HG03575 (cell line): Measurements from ENCODE around the gene MTX1.

ENCODE experiments used
- ATAC-seq: cut with Tn5 transposase; IDR thresholded peaks from one replicate; pipeline ENCODE4 v1.9.1; 2021; ENCODE audit not compliant: unreplicated experiment, insufficient number of reproducible peaks, low FRiP score; ENCODE audit errors: extremely low read depth

The MTX1 gene

DNA sequence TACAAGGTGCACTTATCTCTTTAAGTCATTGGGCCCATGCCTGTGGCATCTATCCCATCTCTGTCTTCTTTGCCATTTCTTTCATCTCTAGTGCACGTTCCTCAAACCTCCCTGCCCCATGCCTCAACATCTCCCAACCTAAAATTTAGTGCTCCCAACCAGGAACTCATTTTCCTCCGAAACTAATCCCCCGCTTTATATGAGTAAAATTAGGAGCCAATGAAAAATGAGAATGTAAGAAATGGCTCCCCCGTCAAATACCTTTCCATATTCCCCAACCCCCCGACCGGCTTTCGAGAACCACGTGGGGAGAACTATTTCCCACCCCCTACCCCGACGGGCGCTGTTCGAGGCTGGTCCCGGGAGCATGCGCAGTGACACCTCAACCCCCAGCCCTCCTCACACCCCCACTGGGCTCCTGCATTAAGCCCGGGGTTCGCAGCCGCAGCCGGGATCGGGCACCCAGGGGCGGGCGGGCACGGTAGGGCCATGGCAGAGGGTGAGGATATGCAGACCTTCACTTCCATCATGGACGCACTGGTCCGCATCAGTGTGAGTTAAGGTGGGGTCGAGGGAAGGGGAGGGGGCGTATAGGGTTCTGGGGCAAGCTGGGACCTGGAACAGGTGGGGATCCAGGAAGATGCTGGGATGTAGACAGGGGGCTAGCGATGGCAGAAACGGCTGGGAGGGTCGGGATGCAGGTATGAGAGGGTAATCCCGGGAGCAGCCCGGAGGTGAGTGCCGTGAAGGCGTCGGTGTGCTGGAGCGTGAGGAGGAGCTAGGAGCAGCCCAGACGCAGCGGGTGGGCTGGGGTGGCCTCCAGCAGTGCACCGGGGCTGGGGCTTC lies 34.8 kb upstream of the MTX1 start, which contains the start of gene TRIM46:
TRIM46 (plus strand) TSS at position 372 of the 846 bp plus-strand sequence; CDS start at position 490, 118 bp downstream.
- ATAC-seq = no peak

GRCh38 chr1:155174324-155175280 lies 33.9 kb upstream of the MTX1 start:
- no peak for ATAC-seq

GRCh38 chr1:155175281-155175926 lies 33.1 kb upstream of the MTX1 start:
- no peak for ATAC-seq

GRCh38 chr1:155175927-155176371 lies 32.5 kb upstream of the MTX1 start:
- no peak for ATAC-seq

GRCh38 chr1:155176544-155177071 lies 31.9 kb upstream of the MTX1 start:
- no peak for ATAC-seq

DNA sequence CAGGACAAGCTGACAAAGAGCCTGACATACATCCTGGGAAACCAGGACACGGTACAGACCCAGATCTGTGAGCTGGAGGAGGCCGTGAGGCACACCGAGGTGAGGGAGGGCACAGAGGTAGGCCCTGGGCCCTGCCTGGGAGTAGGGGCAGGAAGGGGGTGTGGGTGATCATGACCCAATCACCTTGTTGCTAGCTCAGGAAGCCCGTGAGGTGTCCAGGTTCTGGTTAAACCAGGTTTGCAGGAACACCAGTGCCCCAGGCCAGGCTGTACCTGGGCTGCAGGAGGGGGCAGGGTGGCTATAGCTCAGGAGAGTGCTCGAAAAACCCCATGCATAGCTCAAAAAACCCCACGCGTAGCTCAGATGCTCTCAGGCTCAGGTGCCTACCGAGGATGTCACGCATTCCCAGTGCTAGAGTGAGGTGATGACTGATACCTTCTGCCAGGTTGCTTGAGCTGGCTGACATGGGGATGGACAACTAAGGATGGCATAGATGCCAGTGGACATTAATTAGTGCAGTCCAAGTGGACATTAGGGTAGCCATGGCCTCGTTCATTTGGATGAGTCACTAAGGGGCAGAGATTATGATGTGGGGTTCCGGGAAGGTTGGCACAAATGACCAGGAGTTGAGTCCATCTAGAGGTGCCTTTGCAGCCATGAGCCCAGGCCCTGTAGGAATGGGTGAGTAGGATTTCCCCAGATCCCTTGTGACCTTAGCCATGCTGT lies 31.1 kb upstream of the MTX1 start:
- no peak for ATAC-seq

DNA sequence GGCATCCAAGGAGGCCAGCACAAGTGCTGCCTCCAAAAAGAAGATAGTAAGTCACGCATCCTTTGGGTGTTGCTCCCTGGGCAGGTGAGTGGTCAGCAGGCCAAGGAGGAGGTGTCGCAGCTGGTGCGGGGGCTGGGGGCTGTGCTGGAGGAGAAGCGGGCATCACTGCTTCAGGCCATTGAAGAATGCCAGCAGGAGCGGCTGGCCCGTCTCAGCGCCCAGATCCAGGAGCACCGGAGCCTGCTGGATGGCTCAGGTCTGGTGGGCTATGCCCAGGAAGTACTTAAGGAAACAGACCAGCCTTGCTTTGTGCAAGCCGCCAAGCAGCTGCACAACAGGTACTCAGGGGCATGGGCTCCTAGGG lies 30.6 kb upstream of the MTX1 start:
- no peak for ATAC-seq

- no peak for ATAC-seq
Observed at GRCh38 chr1:155178441-155179111, 29.9 kb upstream of the MTX1 start.

GRCh38 chr1:155179112-155180031 lies 29.1 kb upstream of the MTX1 start:
- ATAC-seq = no peak

DNA sequence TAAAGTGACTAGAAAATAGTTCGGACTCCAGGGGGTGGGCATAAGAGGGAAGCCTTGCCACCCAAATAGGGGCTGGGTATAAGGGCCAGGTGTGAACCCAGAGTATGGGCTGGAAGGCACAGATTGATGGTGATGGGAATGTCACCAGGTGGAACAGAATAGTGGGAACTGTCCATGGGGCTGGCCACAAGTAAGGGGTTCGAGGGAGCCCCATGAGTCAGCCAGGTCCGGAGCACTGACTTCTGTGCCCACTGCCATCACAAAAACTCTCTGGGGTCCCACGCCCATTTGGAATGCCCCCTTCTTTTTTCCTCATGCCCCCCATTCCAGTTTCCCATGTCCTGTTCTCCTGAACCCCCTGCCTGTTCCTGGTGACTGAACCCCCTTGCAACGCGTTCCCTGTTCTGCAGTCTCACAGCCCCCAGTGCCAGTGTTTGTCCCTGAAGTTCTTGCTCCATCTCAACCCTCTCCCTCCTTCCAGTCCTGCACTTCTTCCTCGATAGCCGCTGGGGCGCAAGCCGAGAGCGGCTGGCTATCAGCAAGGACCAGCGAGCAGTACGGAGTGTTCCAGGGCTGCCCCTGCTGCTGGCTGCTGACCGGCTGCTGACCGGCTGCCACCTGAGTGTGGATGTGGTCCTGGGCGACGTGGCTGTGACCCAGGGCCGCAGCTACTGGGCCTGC lies 27.0 kb upstream of the MTX1 start:
- no peak for ATAC-seq

DNA sequence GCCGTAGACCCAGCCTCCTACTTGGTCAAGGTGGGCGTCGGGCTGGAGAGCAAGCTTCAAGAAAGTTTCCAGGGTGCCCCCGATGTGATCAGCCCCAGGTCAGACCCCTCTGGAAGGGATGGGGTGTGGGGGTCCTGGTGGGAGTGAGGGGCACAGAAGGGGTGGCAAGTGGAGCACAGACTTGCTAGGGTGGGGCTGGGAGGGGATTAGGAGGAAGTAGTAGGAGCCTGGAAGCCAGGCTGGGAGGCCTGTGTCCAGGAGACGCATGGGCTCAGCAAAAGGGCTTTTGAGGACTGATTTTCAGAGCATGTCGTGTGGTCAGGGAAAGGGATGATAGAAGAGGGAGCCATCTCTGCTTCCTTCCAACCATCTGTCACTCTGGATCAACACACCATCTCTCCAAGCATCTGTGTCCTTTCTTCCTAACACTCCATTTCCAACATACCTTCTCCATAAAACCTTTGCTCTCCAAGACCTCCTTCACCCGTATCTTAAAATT lies 26.4 kb upstream of the MTX1 start:
- no peak for ATAC-seq

DNA sequence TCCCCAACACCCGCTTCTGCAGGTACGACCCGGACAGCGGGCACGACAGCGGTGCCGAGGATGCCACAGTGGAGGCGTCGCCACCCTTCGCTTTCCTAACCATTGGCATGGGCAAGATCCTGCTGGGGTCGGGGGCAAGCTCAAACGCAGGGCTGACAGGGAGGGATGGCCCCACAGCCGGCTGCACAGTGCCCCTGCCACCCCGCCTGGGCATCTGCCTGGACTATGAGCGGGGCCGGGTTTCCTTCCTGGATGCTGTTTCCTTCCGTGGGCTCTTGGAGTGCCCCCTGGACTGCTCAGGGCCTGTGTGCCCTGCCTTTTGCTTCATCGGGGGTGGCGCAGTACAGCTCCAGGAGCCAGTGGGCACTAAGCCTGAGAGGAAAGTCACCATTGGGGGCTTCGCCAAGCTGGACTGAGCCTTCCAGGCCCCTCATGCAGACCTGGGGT lies 24.7 kb upstream of the MTX1 start:
- ATAC-seq = no peak

DNA sequence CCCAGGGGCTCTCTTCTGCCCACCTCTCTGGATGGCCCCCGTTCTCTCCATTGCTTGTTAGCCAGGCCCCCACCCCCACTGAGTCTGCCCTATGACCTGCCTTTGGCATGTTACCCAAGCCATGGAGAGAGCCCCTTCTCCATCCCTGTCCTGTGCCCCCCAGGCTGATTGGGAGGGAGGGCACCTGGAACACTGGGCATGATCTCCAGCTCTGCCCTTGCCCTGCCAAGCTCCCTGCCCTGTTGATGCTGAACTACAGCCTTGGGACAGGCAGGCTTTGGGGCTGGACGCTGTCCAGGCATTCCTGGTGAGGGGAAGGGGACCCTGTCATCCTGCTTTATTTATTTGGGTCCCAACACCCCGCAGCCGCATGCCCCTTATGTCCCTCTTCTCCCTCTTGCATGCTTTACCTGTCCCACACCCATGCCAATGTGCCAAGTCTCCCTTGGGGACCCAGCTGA lies 24.1 kb upstream of the MTX1 start:
- no peak for ATAC-seq

DNA sequence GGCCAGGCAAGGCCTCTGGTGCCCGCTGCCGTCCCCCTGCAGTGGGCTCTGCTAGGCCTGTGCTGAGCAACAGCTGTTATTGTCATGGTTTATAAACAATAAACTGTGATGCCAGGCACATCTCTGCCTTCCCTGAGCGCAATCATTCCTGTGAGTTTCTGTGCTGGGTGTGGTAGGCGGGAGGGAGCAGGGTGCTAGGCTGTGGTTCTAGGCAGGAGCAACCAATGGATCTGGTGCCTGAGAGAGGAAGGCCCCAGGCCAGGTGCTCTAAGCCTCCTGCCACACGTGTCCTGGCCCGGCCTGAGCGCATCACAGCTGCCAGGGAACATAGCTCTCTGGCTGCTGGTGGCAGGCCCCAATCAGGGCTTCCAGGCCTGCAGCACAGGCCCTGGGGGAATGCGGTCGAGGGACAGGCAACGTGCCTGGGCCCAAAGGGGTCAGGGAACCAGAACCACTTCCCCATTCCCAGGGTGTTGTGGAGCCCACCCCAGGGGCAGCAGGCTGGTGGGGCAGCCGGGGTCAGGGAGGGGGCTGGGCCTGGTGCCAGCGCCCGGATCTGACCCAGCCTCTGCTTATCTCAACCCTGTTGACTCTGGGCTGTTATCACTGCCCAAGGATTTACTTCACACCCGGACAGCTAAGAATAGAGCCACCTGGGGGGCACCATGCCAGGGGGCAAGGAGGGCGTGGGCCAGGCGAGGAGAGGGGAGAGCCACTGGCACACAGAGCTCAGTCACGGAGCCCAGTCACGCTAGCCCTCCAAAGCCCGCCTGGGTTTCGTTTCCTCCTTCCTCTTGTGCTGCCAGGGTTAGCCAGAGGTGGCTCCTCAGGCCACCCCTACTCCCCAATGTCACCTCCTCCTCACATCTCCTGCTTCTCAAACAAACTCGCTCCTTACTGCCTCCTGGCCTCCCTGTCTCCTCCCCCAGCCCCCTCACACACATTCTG lies 23.4 kb upstream of the MTX1 start:
- no peak for ATAC-seq

DNA sequence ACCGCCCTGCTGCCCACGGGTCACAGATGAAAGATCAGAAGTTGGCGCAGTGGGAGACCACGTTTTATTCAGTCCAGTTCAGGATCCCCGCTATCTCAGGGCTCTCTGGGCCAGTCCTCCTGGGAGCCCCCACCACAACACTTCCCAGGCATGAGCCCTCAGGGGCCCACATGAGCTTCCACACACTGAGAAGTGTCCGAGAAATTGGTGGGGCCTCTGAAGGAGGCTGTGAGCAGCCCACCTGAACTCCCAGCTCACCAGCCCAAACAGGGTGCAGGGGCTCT lies 22.8 kb upstream of the MTX1 start:
- ATAC-seq = no peak
